B cell (primary cell): Measurements from ENCODE around the gene PRKCB. TPM values are rescaled to one million over a fixed set of nuclear protein-coding genes. Genes with fewer than 3 reads are reported as not detected.

Experiments used
- ATAC-seq: fragments of 200-7000 bp; cut with Tn5 transposase; one replicate; pipeline ENCODE4 v1.10.0; 2021; ENCODE audit warnings: low read depth, mild to moderate bottlenecking, moderate number of reproducible peaks, moderate library complexity
- CTCF ChIA-PET: fragments of 350-600 bp; sonication (Branson Sonifier 250); formaldehyde crosslinking; loops from one replicate; lab custom pipeline; 2021; ENCODE audit warnings: antibody characterized with exemption, inconsistent platforms; lab: Charles Lee
- POLR2A ChIA-PET: fragments of 350-600 bp; sonication (Branson Sonifier 250); formaldehyde crosslinking; loops from one replicate; lab custom pipeline; 2021; ENCODE audit warnings: antibody characterized with exemption; lab: Charles Lee
- DNase-seq: peaks from one replicate; pipeline ENCODE4 v3.0.0; 2013
- H2AFZ ChIP-seq: 2 replicates; pipeline ENCODE4 v1.6.1; 2012; ENCODE audit warnings: mild to moderate bottlenecking, low read depth, low read length; ENCODE audit not compliant: insufficient read depth, poor library complexity, severe bottlenecking
- H3K27ac ChIP-seq, 2 donors: 1 replicate in 1 of 2; 2 replicates in 1 of 2; pipeline ENCODE4 v1.5.1; 2012 to 2013; ENCODE audit warnings: low read length in 2 of 2, mild to moderate bottlenecking in 2 of 2, moderate library complexity in 1 of 2
- H3K27me3 ChIP-seq, 4 experiments: fragments of 200-600 bp in 1 of 4; sonication (generic) in 1 of 4; replicated peaks in 1 of 4; 1 replicate in 2 of 4; 2 replicates in 2 of 4; pipeline versions ENCODE4 v1.6.1 to v1.7.0; 2013 to 2016; ENCODE audit warnings: low read length in 3 of 4, mild to moderate bottlenecking in 2 of 4, mixed read lengths in 1 of 4, moderate library complexity in 1 of 4; ENCODE audit not compliant: insufficient read depth in 4 of 4, control insufficient read depth in 3 of 4; ENCODE audit errors: control extremely low read depth in 1 of 4
- H3K36me3 ChIP-seq, 2 experiments: replicated peaks in 1 of 2; 1 replicate in 1 of 2; 2 replicates in 1 of 2; pipeline versions ENCODE4 v1.6.1 to v1.7.1; 2013; ENCODE audit warnings: low read length in 1 of 2; ENCODE audit not compliant: insufficient read depth in 2 of 2, control insufficient read depth in 1 of 2; ENCODE audit errors: control extremely low read depth in 1 of 2, extremely low read depth in 1 of 2
- H3K4me1 ChIP-seq, 2 donors: fragments of 200-600 bp in 1 of 2; sonication (generic) in 1 of 2; 1 replicate in 1 of 2; 2 replicates in 1 of 2; pipeline versions ENCODE4 v1.5.1 to v1.6.1; 2013 to 2017; ENCODE audit warnings: low read length in 2 of 2; ENCODE audit not compliant: control insufficient read depth in 2 of 2, insufficient read depth in 2 of 2
- H3K4me2 ChIP-seq: replicated peaks from 2 replicates; pipeline ENCODE3; 2012; ENCODE audit warnings: mild to moderate bottlenecking, low read depth, low read length; ENCODE audit not compliant: poor library complexity, severe bottlenecking
- H3K4me3 ChIP-seq, 5 experiments: fragments of 200-600 bp in 1 of 5; sonication (generic) in 1 of 5; 1 replicate in 3 of 5; 2 replicates in 2 of 5; pipeline versions ENCODE4 v1.5.1 to v1.7.0; 2011 to 2016; ENCODE audit warnings: low read length in 4 of 5, mild to moderate bottlenecking in 4 of 5, low read depth in 2 of 5, control low read depth in 1 of 5, moderate library complexity in 1 of 5; ENCODE audit not compliant: insufficient read depth in 1 of 5; ENCODE audit errors: control extremely low read depth in 1 of 5, extremely low read depth in 1 of 5
- H3K79me2 ChIP-seq: fragments of 200-600 bp; sonication (generic); one replicate; pipeline ENCODE4 v1.6.0; 2016; ENCODE audit warnings: low read length; ENCODE audit not compliant: control insufficient read depth, insufficient read depth
- H3K9ac ChIP-seq: fragments of 200-600 bp; sonication (generic); 2 replicates; pipeline ENCODE4 v1.6.1; 2017; ENCODE audit warnings: mild to moderate bottlenecking, low read length, moderate library complexity
- H3K9me3 ChIP-seq, 3 donors: one replicate each; pipeline versions ENCODE4 v1.6.1 to v1.7.1; 2013; ENCODE audit warnings: low read length in 2 of 3; ENCODE audit not compliant: control insufficient read depth in 2 of 3, insufficient read depth in 1 of 3; ENCODE audit errors: control extremely low read depth in 1 of 3
- H4K20me1 ChIP-seq: 2 replicates; pipeline ENCODE4 v1.6.0; 2012; ENCODE audit warnings: mild to moderate bottlenecking, low read length; ENCODE audit not compliant: insufficient read depth, control insufficient read depth, poor library complexity, severe bottlenecking
- H3K27ac Mint-ChIP-seq: one replicate; pipeline ENCODE4 v1.8.0; 2021; ENCODE audit warnings: mixed read lengths
- H3K27me3 Mint-ChIP-seq: one replicate; pipeline ENCODE4 v1.8.0; 2021; ENCODE audit warnings: mixed read lengths
- H3K4me1 Mint-ChIP-seq: one replicate; pipeline ENCODE4 v1.8.0; 2021; ENCODE audit warnings: mixed read lengths
- H3K4me3 Mint-ChIP-seq: one replicate; pipeline ENCODE4 v1.8.0; 2021; ENCODE audit warnings: mixed read lengths
- H3K9me3 Mint-ChIP-seq: one replicate; pipeline ENCODE4 v1.8.0; 2022; ENCODE audit warnings: mixed read lengths; ENCODE audit not compliant: insufficient read depth
- CTCF ChIP-seq: fragments of 200-600 bp; IDR thresholded peaks from one replicate; pipeline ENCODE4 v1.8.0; 2022; ENCODE audit warnings: antibody characterized with exemption, mild to moderate bottlenecking
- EZH2 ChIP-seq: IDR thresholded peaks from 2 replicates; pipeline ENCODE4 v1.6.1; 2012; ENCODE audit warnings: borderline replicate concordance, low read depth, mild to moderate bottlenecking, moderate library complexity, low read length; ENCODE audit not compliant: insufficient read depth, poor library complexity, severe bottlenecking
- WGBS: methylation state at CpG from one replicate; pipeline ENCODE4 v1.1.5; 2013; ENCODE audit warnings: missing lambda C conversion rate; ENCODE audit not compliant: insufficient coverage; 5-methylcytosine and 5-hydroxymethylcytosine counted together
- intact Hi-C: fragments of 100-400 bp; cut with micrococcal nuclease; formaldehyde crosslinking; loops from one replicate; pipeline ENCODE4 v1.10.0; 2022
- polyA plus RNA-seq: library from polyadenylated mRNA; depleted of rRNA; stranded (reverse); fragments of >200 nt; gene quantifications from 2 replicates; pipeline ENCODE4 v1.2.3, GENCODE V29; 2012
- total RNA-seq, 2 donors: library from RNA; stranded (reverse); fragments of 120-200 nt in 1 of 2; gene quantifications; 1 replicate in 1 of 2; 2 replicates in 1 of 2; pipeline versions ENCODE4 v1.2.3 to v1.2.4, GENCODE V29; 2013 to 2022

The PRKCB gene
- total and polyA plus RNA-seq, 2 donors (not counting 1 experiment from before 2014, with no cell fraction given) = 106 to 373 TPM

- ATAC-seq = no peak
- WGBS = 95% methylated on average over 8 of the region's 8 CpGs
- POLR2A ChIA-PET = no interaction called here
These were observed 281.9 kb downstream of the PRKCB start for GRCh38 chr16:24117680-24118079.

More at GRCh38 chr16:24117680-24118079, 281.9 kb downstream of the PRKCB start:
- Mint-ChIP-seq H3K27me3 (no peaks in the 10 kb centered on the region), H3K27ac (no peak overlapping the region), H3K9me3 (peaks cover 4% of the 10 kb centered on the region), H3K4me3 (no peak overlapping the region), H3K4me1 (peaks cover 5% of the 10 kb centered on the region)
- TF ChIP-seq EZH2 = no peak
- no peak for TF ChIP-seq CTCF
- no peaks in the 10 kb centered on the region for H3K9me3 ChIP-seq
- H2AFZ ChIP-seq = no peak overlapping the region
- H3K27ac ChIP-seq = no peak overlapping the region
- no peaks in the 10 kb centered on the region for H3K27me3 ChIP-seq
- peaks cover 0 to 89% of the 10 kb centered on the region in 2 experiments for H3K36me3 ChIP-seq
- H3K9ac ChIP-seq = no peak overlapping the region
- intact Hi-C loops = no loop called here
- CTCF ChIA-PET = interaction anchor here (1.2 kb wide), 2 partner anchors 9 to 47 kb away, joined by 3 read pairs; no protein-coding TSS in a partner anchor
- H3K4me2 ChIP-seq = no peak overlapping the region
- peaks cover 21% of the 10 kb centered on the region for H3K79me2 ChIP-seq
- no peaks in the 10 kb centered on the region for H3K4me1 ChIP-seq
- no peak overlapping the region for H3K4me3 ChIP-seq
- no peak for DNase-seq
- H4K20me1 ChIP-seq = peaks cover 55% of the 10 kb centered on the region
